SK-N-SH (cell line): ENCODE data around the gene TOR1A. TPM values are rescaled to one million over a fixed set of nuclear protein-coding genes. Genes with fewer than 3 reads are reported as not detected.

Experiments
- CTCF ChIA-PET: fragments of 300-600, 350-600 bp; formaldehyde crosslinking; extraction: SDS; loops from one replicate; lab custom pipeline; 2021; lab: Yijun Ruan, JAX
- POLR2A ChIA-PET: fragments of 350-600 bp; sonication (Branson Sonifier 250); formaldehyde crosslinking; extraction: SDS; loops from one replicate; lab custom pipeline; 2020; ENCODE audit warnings: antibody characterized with exemption, inconsistent platforms; lab: Yijun Ruan, JAX
- DNase-seq: peaks from one replicate; pipeline ENCODE4 v3.0.0; 2012
- H2AFZ ChIP-seq: fragments of 200-600 bp; sonication (generic); 2 replicates; pipeline ENCODE4 v1.8.1; 2016; ENCODE audit warnings: antibody characterized with exemption, mild to moderate bottlenecking, low read depth
- H3F3A ChIP-seq: fragments of 200-600 bp; sonication (generic); replicated peaks from 2 replicates; pipeline ENCODE3; 2016; ENCODE audit warnings: antibody characterized with exemption, mild to moderate bottlenecking; ENCODE audit not compliant: insufficient read depth
- H3K27ac ChIP-seq, 2 experiments: fragments of 200-500 bp in 1 of 2; fragments of 200-600 bp in 1 of 2; sonication (Bioruptor generic) in 1 of 2; sonication (generic), shearing (Covaris generic) in 1 of 2; 2 replicates each; pipeline versions ENCODE4 v1.5.1 to v1.6.1; 2014 to 2016; ENCODE audit warnings: low read depth in 2 of 2, inconsistent platforms in 1 of 2, low read length in 1 of 2, mild to moderate bottlenecking in 1 of 2, mixed read lengths in 1 of 2
- H3K27me3 ChIP-seq: fragments of 200-600 bp; sonication (generic), shearing (Covaris generic); 2 replicates; pipeline ENCODE4 v1.6.1; 2016; ENCODE audit warnings: mixed run types; ENCODE audit not compliant: insufficient read depth
- H3K36me3 ChIP-seq, 2 experiments: fragments of 200-500 bp in 1 of 2; fragments of 200-600 bp in 1 of 2; sonication (Bioruptor generic) in 1 of 2; sonication (generic) in 1 of 2; replicated peaks in 1 of 2; 2 replicates each; pipeline versions ENCODE3 to v1.5.1; 2014 to 2016; ENCODE audit warnings: low read length in 1 of 2, mild to moderate bottlenecking in 1 of 2; ENCODE audit not compliant: insufficient read depth in 2 of 2, control insufficient read depth in 1 of 2
- H3K4me1 ChIP-seq, 2 experiments: fragments of 200-500 bp in 1 of 2; fragments of 200-600 bp in 1 of 2; sonication (Bioruptor generic) in 1 of 2; sonication (generic), shearing (Covaris generic) in 1 of 2; 2 replicates each; pipeline versions ENCODE4 v1.5.1 to v1.6.1; 2014 to 2016; ENCODE audit warnings: low read depth in 1 of 2, low read length in 1 of 2, mixed run types in 1 of 2; ENCODE audit not compliant: insufficient read depth in 2 of 2, control insufficient read depth in 1 of 2
- H3K4me2 ChIP-seq: fragments of 200-600 bp; sonication (generic), shearing (Covaris generic); 2 replicates; pipeline ENCODE4 v1.6.1; 2017; ENCODE audit warnings: mixed run types
- H3K4me3 ChIP-seq, 2 experiments: fragments of 200-500 bp in 1 of 2; fragments of 200-600 bp in 1 of 2; sonication (Bioruptor generic) in 1 of 2; sonication (generic), shearing (Covaris generic) in 1 of 2; 2 replicates each; pipeline versions ENCODE4 v1.5.1 to v1.8.1; 2014 to 2016; ENCODE audit warnings: low read depth in 2 of 2, inconsistent platforms in 1 of 2, low read length in 1 of 2, mild to moderate bottlenecking in 1 of 2, mixed read lengths in 1 of 2, moderate library complexity in 1 of 2
- H3K79me2 ChIP-seq: fragments of 200-600 bp; sonication (generic); 2 replicates; pipeline ENCODE4 v1.8.1; 2017; ENCODE audit warnings: mild to moderate bottlenecking; ENCODE audit not compliant: insufficient read depth
- H3K9ac ChIP-seq: fragments of 200-600 bp; sonication (generic); 2 replicates; pipeline ENCODE4 v1.6.1; 2017; ENCODE audit warnings: mixed run types
- H3K9me2 ChIP-seq: fragments of 200-600 bp; sonication (generic); 2 replicates; pipeline ENCODE4 v1.6.1; 2017; ENCODE audit warnings: mixed run types
- H3K9me3 ChIP-seq: fragments of 200-600 bp; sonication (generic); 2 replicates; pipeline ENCODE4 v1.6.1; 2017; ENCODE audit warnings: mixed run types, mild to moderate bottlenecking, moderate library complexity
- H4K20me1 ChIP-seq: fragments of 200-600 bp; sonication (generic); 2 replicates; pipeline ENCODE4 v1.6.1; 2017; ENCODE audit warnings: mild to moderate bottlenecking, mixed run types; ENCODE audit not compliant: insufficient read depth
- CTCF ChIP-seq: fragments of 200-600 bp; sonication (generic); IDR thresholded peaks from 2 replicates; pipeline ENCODE4 v1.6.1; 2017; ENCODE audit warnings: antibody characterized with exemption, mild to moderate bottlenecking, moderate library complexity
- FOXJ3 ChIP-seq: sonication (generic); formaldehyde crosslinking; IDR thresholded peaks from 2 replicates; pipeline ENCODE4 v1.5.1; 2020; ENCODE audit warnings: mild to moderate bottlenecking, missing genetic modification reagents
- FOXM1 ChIP-seq: IDR thresholded peaks from 2 replicates; pipeline ENCODE4 v1.4.0; 2012; ENCODE audit warnings: low read depth, mild to moderate bottlenecking
- GABPA ChIP-seq: IDR thresholded peaks from 2 replicates; pipeline ENCODE4 v1.4.0; 2012; ENCODE audit warnings: low read depth, mild to moderate bottlenecking
- GATA2 ChIP-seq: sonication (generic); formaldehyde crosslinking; IDR thresholded peaks from 2 replicates; pipeline ENCODE4 v1.5.0; 2020; ENCODE audit warnings: mild to moderate bottlenecking, missing genetic modification reagents
- MAX ChIP-seq: IDR thresholded peaks from 2 replicates; pipeline ENCODE4 v1.4.0; 2012; ENCODE audit warnings: low read depth
- RAD21 ChIP-seq: IDR thresholded peaks from 2 replicates; pipeline ENCODE4 v1.6.1; 2012; ENCODE audit warnings: mild to moderate bottlenecking, low read length
- RFX5 ChIP-seq: IDR thresholded peaks from 2 replicates; pipeline ENCODE4 v1.6.1; 2012; ENCODE audit warnings: mild to moderate bottlenecking, improper control_type of control experiment, low read length
- TAF1 ChIP-seq: IDR thresholded peaks from 2 replicates; pipeline ENCODE4 v1.6.1; 2012; ENCODE audit warnings: low read depth, mild to moderate bottlenecking, low read length, moderate library complexity, borderline replicate concordance
- TCF12 ChIP-seq: IDR thresholded peaks from 2 replicates; pipeline ENCODE4 v1.4.0; 2012
- ZBTB33 ChIP-seq: IDR thresholded peaks from 2 replicates; pipeline ENCODE4 v1.4.0; 2012; ENCODE audit warnings: low read depth, borderline replicate concordance
- WGBS: methylation state at CpG from one replicate; pipeline ENCODE4 v1.1.6; 2017; ENCODE audit warnings: low lambda C conversion rate; 5-methylcytosine and 5-hydroxymethylcytosine counted together
- polyA plus RNA-seq, 3 experiments: library from polyadenylated mRNA; depleted of rRNA; stranded (reverse); fragments of >200 nt; gene quantifications; 2 replicates each; pipeline ENCODE4 v1.2.3, GENCODE V29; 2012
- TF ChIP-seq, protein P1 (sequence below): IDR thresholded peaks from 2 replicates; pipeline ENCODE4 v1.6.1; 2012; ENCODE audit warnings: mild to moderate bottlenecking, low read depth, low read length, moderate library complexity

Gene TOR1A
- polyA plus RNA-seq, 1 of the 3 experiments (the other 2 are of a cell fraction), result 85.3 TPM

- TF ChIP-seq ZBTB33 (no peak), TCF12 (no peak), CTCF (no peak), MAX (no peak), RAD21 (no peak), GABPA (no peak), FOXJ3 (CRISPR knock-in tag) (no peak), TAF1 (no peak), FOXM1 (no peak), GATA2 (CRISPR knock-in tag) (no peak), RFX5 (no peak)
- TF ChIP-seq, protein P1, sequence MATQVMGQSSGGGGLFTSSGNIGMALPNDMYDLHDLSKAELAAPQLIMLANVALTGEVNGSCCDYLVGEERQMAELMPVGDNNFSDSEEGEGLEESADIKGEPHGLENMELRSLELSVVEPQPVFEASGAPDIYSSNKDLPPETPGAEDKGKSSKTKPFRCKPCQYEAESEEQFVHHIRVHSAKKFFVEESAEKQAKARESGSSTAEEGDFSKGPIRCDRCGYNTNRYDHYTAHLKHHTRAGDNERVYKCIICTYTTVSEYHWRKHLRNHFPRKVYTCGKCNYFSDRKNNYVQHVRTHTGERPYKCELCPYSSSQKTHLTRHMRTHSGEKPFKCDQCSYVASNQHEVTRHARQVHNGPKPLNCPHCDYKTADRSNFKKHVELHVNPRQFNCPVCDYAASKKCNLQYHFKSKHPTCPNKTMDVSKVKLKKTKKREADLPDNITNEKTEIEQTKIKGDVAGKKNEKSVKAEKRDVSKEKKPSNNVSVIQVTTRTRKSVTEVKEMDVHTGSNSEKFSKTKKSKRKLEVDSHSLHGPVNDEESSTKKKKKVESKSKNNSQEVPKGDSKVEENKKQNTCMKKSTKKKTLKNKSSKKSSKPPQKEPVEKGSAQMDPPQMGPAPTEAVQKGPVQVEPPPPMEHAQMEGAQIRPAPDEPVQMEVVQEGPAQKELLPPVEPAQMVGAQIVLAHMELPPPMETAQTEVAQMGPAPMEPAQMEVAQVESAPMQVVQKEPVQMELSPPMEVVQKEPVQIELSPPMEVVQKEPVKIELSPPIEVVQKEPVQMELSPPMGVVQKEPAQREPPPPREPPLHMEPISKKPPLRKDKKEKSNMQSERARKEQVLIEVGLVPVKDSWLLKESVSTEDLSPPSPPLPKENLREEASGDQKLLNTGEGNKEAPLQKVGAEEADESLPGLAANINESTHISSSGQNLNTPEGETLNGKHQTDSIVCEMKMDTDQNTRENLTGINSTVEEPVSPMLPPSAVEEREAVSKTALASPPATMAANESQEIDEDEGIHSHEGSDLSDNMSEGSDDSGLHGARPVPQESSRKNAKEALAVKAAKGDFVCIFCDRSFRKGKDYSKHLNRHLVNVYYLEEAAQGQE, result no peak
- H3K79me2 ChIP-seq, result no peaks in the 10 kb centered on the region
- H3K36me3 ChIP-seq, result peaks cover 0 to 8% of the 10 kb centered on the region in 2 experiments
- ChIA-PET POLR2A (interaction anchor here (0.6 to 0.9 kb wide), 3 partner anchors 7 to 33 kb away, joined by 3 read pairs; no protein-coding TSS in a partner anchor), CTCF (interaction anchor here (1.1 to 1.7 kb wide), 2 partner anchors 15 to 237 kb away, joined by 3 to 6 read pairs; no protein-coding TSS in a partner anchor)
- H3K9me3 ChIP-seq, result no peaks in the 10 kb centered on the region
- H3K4me2 ChIP-seq, result no peak overlapping the region
- H3K4me1 ChIP-seq, result peaks cover 0 to 11% of the 10 kb centered on the region in 2 experiments; a peak in 1 of 4 replicates
- H2AFZ ChIP-seq, result no peak overlapping the region
- no peak overlapping the region for H3K9ac ChIP-seq
- no peaks in the 10 kb centered on the region for H3K9me2 ChIP-seq
- WGBS, result 91% methylated on average over 6 of the region's 24 CpGs
- no peak overlapping the region; a peak in 1 of 4 replicates for H3K27ac ChIP-seq
- no peaks in the 10 kb centered on the region for H4K20me1 ChIP-seq
- H3F3A ChIP-seq, result no peaks in the 10 kb centered on the region
- no peak for DNase-seq
- H3K4me3 ChIP-seq, result no peak overlapping the region
- H3K27me3 ChIP-seq, result no peaks in the 10 kb centered on the region
Observed at GRCh38 chr9:129869585-129870501, 45.9 kb upstream of the TOR1A start.
